Suprapubic skin (tissue), 3 donors: ENCODE measurements around the gene MYH14.
"Not testable (repeated sequence)": the region's sequence is repeated elsewhere in the genome, so short reads cannot be mapped to it uniquely, and the experiment has no call there.

Experiments used
- POLR2AphosphoS5 ChIP-seq, 3 donors: sonication (generic); formaldehyde crosslinking; IDR thresholded peaks; one replicate each; pipeline ENCODE4 v1.6.1; 2017; ENCODE audit warnings: antibody characterized with exemption in 3 of 3
- TF ChIP-seq, protein P1 (sequence below), 2 donors: fragments of 200-600 bp in 1 of 2; fragments of 450-650 bp in 1 of 2; sonication (generic) in 1 of 2; IDR thresholded peaks; one replicate each; pipeline ENCODE4 v1.5.1; 2016 to 2019; ENCODE audit warnings: antibody characterized with exemption in 2 of 2, mild to moderate bottlenecking in 1 of 2, moderate library complexity in 1 of 2

DNA sequence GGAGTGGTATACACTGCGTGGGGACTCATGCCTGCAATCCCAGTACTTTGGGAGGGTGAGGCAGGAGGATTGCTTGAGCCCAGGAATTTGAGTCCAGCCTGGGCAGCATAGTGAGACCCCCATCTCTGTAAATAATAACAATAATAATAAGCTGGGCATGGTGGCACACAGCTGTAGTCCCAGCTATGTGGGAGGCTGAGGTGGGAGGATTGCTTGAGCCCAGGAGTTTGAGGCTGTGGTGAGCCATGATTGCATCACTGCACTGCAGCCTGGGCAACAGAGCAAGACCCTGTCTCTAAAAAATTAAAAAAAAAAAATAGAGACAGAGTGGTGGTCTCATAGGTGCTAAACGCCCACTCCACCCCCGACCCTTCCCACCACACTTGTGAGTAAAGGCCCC, 28.0 kb downstream of the MYH14 start:
- TF ChIP-seq, protein P1, sequence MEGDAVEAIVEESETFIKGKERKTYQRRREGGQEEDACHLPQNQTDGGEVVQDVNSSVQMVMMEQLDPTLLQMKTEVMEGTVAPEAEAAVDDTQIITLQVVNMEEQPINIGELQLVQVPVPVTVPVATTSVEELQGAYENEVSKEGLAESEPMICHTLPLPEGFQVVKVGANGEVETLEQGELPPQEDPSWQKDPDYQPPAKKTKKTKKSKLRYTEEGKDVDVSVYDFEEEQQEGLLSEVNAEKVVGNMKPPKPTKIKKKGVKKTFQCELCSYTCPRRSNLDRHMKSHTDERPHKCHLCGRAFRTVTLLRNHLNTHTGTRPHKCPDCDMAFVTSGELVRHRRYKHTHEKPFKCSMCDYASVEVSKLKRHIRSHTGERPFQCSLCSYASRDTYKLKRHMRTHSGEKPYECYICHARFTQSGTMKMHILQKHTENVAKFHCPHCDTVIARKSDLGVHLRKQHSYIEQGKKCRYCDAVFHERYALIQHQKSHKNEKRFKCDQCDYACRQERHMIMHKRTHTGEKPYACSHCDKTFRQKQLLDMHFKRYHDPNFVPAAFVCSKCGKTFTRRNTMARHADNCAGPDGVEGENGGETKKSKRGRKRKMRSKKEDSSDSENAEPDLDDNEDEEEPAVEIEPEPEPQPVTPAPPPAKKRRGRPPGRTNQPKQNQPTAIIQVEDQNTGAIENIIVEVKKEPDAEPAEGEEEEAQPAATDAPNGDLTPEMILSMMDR (IDR thresholded peaks at IDR 0.05), result not testable (repeated sequence)
- not testable (repeated sequence) for TF ChIP-seq POLR2AphosphoS5 (IDR thresholded peaks at IDR 0.05)
